ENCODE data around the gene CPA4.
"Not testable (repeated sequence)": the region's sequence is repeated elsewhere in the genome, so short reads cannot be mapped to it uniquely, and the experiment has no call there.

CPA4 gene

DNA sequence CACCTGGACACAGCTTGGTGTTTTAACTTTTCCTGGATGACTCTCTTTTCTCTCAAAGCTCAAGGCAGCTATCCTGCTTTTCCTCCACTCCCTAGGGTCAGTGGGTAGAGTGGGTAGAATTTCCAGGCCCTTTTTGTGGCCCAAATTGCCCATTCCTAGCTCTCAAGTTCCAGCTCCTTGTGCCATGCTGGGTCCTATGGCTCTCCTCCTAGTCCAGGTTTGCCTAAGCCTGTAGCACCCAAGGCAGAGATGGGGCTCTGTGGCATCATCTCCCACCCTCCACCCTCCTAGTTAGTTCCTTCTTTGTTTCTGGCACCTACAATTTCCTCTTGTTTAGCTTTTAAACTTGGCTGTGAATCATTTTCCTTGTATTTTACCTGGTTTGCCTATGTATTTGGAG lies 9.7 kb downstream of the CPA4 start:
- H3K9me3 ChIP-seq (ENCODE audit: control insufficient read depth, insufficient read depth, low read length), result no peaks in the 10 kb centered on the region
- no peak overlapping the region for H3K27ac ChIP-seq (ENCODE audit: low read depth, low read length)
- H3K36me3 ChIP-seq (ENCODE audit: control insufficient read depth, insufficient read depth, low read length), result no peaks in the 10 kb centered on the region
- H3K9ac ChIP-seq (ENCODE audit: low read depth, low read length), result no peak overlapping the region
- no peaks in the 10 kb centered on the region for H3K4me1 ChIP-seq (ENCODE audit: control insufficient read depth, insufficient read depth, low read length)
- H3K27me3 ChIP-seq (ENCODE audit: control insufficient read depth, insufficient read depth, low read length), result no peaks in the 10 kb centered on the region
- H3K4me3 ChIP-seq (ENCODE audit: low read depth, low read length), result no peak overlapping the region

DNA sequence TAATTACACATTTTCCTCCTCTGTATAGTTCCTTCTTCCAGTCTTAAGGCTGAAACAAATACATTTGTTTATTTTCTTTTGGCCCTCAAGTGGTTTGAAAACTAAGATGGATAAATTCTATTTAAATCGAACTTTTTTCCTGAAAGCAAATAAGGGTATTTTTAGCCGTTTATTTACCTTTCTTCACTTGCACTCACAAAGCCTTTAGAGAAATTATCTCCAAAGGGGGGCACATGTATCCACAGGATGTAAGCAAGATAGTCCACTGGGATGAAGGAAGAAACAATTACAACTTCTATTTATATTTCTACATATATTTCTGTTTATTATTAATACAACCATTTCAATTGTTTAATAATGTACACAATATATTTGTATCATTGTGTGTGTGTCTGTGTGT lies 10.2 kb downstream of the CPA4 start:
- Histone ChIP-seq H3K9me3 (ENCODE audit: control insufficient read depth, insufficient read depth, low read length) (no peaks in the 10 kb centered on the region), H3K36me3 (ENCODE audit: control insufficient read depth, insufficient read depth, low read length) (no peaks in the 10 kb centered on the region), H3K9ac (ENCODE audit: low read depth, low read length) (no peak overlapping the region), H3K27me3 (ENCODE audit: control insufficient read depth, insufficient read depth, low read length) (no peaks in the 10 kb centered on the region), H3K4me1 (ENCODE audit: control insufficient read depth, insufficient read depth, low read length) (no peaks in the 10 kb centered on the region), H3K27ac (ENCODE audit: low read depth, low read length) (no peak overlapping the region), H3K4me3 (ENCODE audit: low read depth, low read length) (no peak overlapping the region)

DNA sequence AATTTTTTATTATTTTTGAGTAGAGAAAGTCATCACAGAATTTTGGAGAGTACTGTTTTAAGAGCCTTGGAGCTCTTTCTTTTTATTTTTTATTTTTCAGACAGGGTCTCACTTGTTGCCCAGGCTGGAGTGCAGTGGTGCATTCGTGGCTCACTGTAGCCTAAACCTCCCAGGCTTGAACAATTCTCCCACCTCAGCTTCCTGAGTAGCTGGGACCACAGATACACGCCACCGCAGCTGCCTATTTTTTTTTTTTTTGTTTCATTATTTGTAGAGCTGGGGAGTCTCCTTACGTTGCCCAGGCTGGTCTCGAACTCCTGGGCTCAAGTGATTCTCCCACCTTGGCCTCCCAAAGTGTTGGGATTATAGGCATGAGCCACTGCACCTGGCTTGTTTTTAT lies 10.6 kb downstream of the CPA4 start:
- Histone ChIP-seq H3K9ac (ENCODE audit: low read depth, low read length) (no peak overlapping the region), H3K9me3 (ENCODE audit: control insufficient read depth, insufficient read depth, low read length) (no peaks in the 10 kb centered on the region)

DNA sequence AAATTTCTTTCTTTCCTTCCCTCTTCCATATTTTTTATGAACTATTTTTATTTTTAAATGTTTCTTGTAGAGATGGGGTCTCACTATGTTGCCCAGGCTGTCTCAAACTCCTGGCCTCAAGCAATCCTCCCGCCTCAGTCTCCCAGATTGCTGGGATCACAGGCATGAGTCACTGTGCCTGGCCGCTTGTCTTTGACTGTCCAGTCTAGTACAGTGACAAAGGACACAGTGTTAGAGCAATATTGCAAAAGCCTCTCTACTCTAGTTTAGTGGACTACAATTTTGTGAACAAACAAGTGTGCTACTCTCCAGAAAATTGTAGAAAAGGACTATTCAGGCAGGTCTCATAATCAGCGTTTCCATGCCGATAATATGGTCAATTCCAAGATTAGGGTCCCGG lies 11.0 kb downstream of the CPA4 start:
- Histone ChIP-seq H3K27me3 (ENCODE audit: control insufficient read depth, insufficient read depth, low read length) (no peaks in the 10 kb centered on the region), H3K36me3 (ENCODE audit: control insufficient read depth, insufficient read depth, low read length) (no peaks in the 10 kb centered on the region), H3K4me1 (ENCODE audit: control insufficient read depth, insufficient read depth, low read length) (no peaks in the 10 kb centered on the region), H3K9ac (ENCODE audit: low read depth, low read length) (no peak overlapping the region), H3K4me3 (ENCODE audit: low read depth, low read length) (no peak overlapping the region), H3K9me3 (ENCODE audit: control insufficient read depth, insufficient read depth, low read length) (no peaks in the 10 kb centered on the region), H3K27ac (ENCODE audit: low read depth, low read length) (no peak overlapping the region)

More for the DNA sequence above, 10.6 kb downstream of the CPA4 start:
- Histone ChIP-seq H3K4me1 (ENCODE audit: control insufficient read depth, insufficient read depth, low read length) (no peaks in the 10 kb centered on the region), H3K4me3 (ENCODE audit: low read depth, low read length) (no peak overlapping the region), H3K36me3 (ENCODE audit: control insufficient read depth, insufficient read depth, low read length) (no peaks in the 10 kb centered on the region), H3K27ac (ENCODE audit: low read depth, low read length) (no peak overlapping the region), H3K27me3 (ENCODE audit: control insufficient read depth, insufficient read depth, low read length) (no peaks in the 10 kb centered on the region)

DNA sequence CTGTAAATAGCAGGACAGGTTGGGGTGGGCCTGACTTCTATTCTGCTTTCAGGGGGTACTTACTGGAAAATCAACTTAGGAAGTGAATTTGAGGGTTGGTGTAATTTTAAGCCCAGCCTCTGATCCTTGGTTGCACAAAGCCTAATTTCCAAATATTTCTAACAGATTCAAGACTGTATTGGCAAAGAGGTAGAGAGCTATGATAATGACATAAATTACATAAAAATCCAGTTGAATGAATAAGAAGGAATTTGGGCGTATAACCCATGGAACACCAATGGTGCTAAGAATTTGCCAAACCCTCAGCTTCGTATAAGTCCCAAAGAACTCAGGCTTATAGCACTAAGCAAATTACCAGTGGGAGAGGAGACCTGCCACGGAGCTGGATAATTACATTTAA lies 11.9 kb downstream of the CPA4 start:
- Histone ChIP-seq H3K9me3 (ENCODE audit: control insufficient read depth, insufficient read depth, low read length) (no peaks in the 10 kb centered on the region), H3K9ac (ENCODE audit: low read depth, low read length) (no peak overlapping the region), H3K27me3 (ENCODE audit: control insufficient read depth, insufficient read depth, low read length) (no peaks in the 10 kb centered on the region), H3K36me3 (ENCODE audit: control insufficient read depth, insufficient read depth, low read length) (no peaks in the 10 kb centered on the region), H3K4me1 (ENCODE audit: control insufficient read depth, insufficient read depth, low read length) (no peaks in the 10 kb centered on the region), H3K27ac (ENCODE audit: low read depth, low read length) (no peak overlapping the region), H3K4me3 (ENCODE audit: low read depth, low read length) (no peak overlapping the region)

DNA sequence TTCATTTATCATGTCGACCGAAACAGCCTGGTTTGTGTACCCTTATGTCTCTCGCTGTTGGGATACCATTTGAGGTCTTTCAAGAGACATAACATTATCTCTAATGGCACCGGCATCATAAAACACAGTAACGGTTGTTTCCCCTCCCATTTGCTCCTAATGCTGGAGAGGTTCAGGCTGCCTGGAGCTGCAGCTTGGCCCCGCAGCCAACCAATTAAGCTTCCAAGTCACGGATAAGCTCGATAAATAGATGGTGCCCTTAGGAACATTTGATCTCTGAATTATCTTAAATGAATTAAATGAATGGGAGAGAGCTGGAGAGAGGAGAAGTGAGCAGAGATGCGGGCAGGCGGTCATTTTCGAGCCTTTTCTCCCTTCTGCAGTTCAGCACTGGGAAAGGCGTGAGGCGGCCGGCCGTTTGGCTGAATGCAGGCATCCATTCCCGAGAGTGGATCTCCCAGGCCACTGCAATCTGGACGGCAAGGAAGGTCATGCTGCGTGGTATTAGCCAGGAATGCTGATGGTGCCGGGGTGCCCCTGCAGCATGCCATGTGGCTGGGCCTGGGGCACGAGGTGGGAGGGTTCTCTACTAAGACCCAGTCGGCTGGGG lies 12.6 kb downstream of the CPA4 start:
- Histone ChIP-seq H3K4me3 (ENCODE audit: low read depth, low read length) (no peak overlapping the region), H3K9me3 (ENCODE audit: control insufficient read depth, insufficient read depth, low read length) (no peaks in the 10 kb centered on the region), H3K4me1 (ENCODE audit: control insufficient read depth, insufficient read depth, low read length) (no peaks in the 10 kb centered on the region), H3K27me3 (ENCODE audit: control insufficient read depth, insufficient read depth, low read length) (no peaks in the 10 kb centered on the region), H3K36me3 (ENCODE audit: control insufficient read depth, insufficient read depth, low read length) (no peaks in the 10 kb centered on the region), H3K27ac (ENCODE audit: low read depth, low read length) (no peak overlapping the region), H3K9ac (ENCODE audit: low read depth, low read length) (no peak overlapping the region)

DNA sequence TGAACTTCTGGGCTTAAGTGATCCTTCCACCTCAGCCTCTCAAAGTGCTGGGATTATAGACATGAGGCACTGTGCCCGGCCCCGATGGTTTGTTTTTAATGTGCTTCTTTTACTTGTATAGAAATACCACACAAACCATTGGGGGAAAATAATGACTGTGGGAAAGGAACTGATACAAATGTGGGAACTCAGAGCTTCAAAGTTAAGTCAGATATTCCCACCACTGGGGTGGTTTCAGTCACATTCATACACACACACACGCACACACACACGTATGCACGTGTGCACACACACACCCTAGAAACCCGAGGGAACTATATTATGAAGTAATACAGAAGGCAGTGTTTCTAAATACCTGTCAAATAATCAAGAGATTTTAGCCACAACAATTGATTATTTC lies 17.0 kb downstream of the CPA4 start:
- Histone ChIP-seq H3K4me1 (ENCODE audit: control insufficient read depth, insufficient read depth, low read length) (no peaks in the 10 kb centered on the region), H3K9me3 (ENCODE audit: control insufficient read depth, insufficient read depth, low read length) (0 out of 2 replicates have a peak, but pooled peaks cover 8% of the 10 kb centered on the region), H3K9ac (ENCODE audit: low read depth, low read length) (no peak overlapping the region), H3K27ac (ENCODE audit: low read depth, low read length) (no peak overlapping the region), H3K36me3 (ENCODE audit: control insufficient read depth, insufficient read depth, low read length) (no peaks in the 10 kb centered on the region), H3K4me3 (ENCODE audit: low read depth, low read length) (no peak overlapping the region), H3K27me3 (ENCODE audit: control insufficient read depth, insufficient read depth, low read length) (no peaks in the 10 kb centered on the region)

DNA sequence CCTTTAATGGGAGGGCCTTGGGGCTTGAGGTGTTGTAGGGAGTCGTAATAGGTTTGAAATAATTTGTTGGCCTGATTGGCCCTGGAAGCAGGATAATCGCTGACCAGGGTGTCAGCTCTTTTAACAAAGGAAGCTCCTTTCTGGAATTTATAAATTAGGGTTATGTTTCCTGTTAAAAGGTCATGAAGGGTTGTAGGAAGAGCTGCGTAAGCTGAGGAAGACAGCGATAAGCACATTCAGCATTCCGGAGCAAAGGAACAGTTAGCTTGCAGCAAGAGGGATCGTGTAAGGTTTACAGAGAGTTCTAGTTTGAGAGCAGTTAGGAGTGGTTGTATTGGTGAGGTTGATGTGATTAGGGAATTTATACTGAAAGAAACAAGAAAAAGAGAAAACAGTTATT lies 21.3 kb downstream of the CPA4 start:
- Histone ChIP-seq H3K4me3 (ENCODE audit: low read depth, low read length) (no peak overlapping the region), H3K4me1 (ENCODE audit: control insufficient read depth, insufficient read depth, low read length) (no peaks in the 10 kb centered on the region), H3K9ac (ENCODE audit: low read depth, low read length) (no peak overlapping the region), H3K27me3 (ENCODE audit: control insufficient read depth, insufficient read depth, low read length) (no peaks in the 10 kb centered on the region), H3K36me3 (ENCODE audit: control insufficient read depth, insufficient read depth, low read length) (no peaks in the 10 kb centered on the region), H3K27ac (ENCODE audit: low read depth, low read length) (no peak overlapping the region), H3K9me3 (ENCODE audit: control insufficient read depth, insufficient read depth, low read length) (0 out of 2 replicates have a peak, but pooled peaks cover 8% of the 10 kb centered on the region)

DNA sequence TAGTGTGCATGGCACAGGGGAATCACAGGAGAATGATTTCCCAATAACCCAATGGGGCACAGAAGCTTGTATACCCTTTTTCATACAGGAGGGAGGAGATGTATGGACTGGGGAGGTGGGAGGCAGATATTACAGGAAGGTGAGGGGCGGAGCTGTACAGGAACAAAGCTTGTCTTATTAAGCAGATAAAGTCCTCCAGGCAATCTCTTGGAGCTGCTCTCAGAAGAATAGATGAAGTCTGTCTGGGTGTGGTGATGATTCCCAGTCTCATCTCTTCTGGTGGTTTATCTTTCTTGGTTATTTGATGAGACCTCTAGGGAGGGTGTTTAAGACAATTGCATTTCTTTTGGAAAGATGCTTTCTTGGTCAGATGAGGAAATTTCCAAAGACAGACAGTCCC lies 26.6 kb downstream of the CPA4 start:
- H3K9me3 ChIP-seq (ENCODE audit: control insufficient read depth, insufficient read depth, low read length), result no peaks in the 10 kb centered on the region

DNA sequence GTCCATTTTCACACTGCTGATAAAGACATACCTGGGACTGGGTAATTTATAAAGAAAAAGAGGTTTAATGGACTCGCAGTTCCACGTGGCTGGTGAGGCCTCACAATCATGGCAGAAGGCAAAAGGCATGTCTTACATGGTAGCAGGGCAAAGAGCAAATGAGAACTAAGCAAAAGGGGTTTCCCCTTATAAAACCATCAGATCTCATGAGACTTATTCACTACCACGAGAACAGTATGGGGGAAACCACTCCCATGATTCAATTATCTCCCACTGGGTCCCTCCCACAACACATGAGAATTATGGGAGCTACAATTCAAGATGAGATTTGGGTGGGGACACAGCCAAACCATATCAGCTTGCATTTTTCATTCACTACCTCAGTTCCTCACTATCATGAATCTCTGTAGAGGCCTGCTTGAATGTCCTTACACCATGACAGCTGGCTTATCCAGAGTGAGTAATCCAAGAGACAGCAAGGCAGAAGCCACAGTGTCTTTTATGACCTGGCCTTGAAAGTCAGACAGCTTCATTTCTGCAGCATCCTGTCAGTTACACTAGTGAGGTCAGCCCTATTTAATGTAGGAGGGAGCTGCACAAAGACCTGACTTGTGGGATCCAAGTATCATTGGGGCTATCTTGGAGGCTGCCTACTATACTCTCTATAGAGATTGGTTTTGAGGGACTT lies 28.7 kb downstream of the CPA4 start:
- H3K4me3 ChIP-seq (ENCODE audit: low read depth, low read length); H3K27ac ChIP-seq (ENCODE audit: low read depth, low read length); H3K4me1 ChIP-seq (ENCODE audit: control insufficient read depth, insufficient read depth, low read length); H3K27me3 ChIP-seq (ENCODE audit: control insufficient read depth, insufficient read depth, low read length); H3K36me3 ChIP-seq (ENCODE audit: control insufficient read depth, insufficient read depth, low read length); H3K9me3 ChIP-seq (ENCODE audit: control insufficient read depth, insufficient read depth, low read length); H3K9ac ChIP-seq (ENCODE audit: low read depth, low read length): not testable (repeated sequence)

More for the DNA sequence above, 26.6 kb downstream of the CPA4 start:
- no peaks in the 10 kb centered on the region for H3K36me3 ChIP-seq (ENCODE audit: control insufficient read depth, insufficient read depth, low read length)
- H3K27me3 ChIP-seq (ENCODE audit: control insufficient read depth, insufficient read depth, low read length), result no peaks in the 10 kb centered on the region
- no peak overlapping the region for H3K9ac ChIP-seq (ENCODE audit: low read depth, low read length)
- no peaks in the 10 kb centered on the region for H3K4me1 ChIP-seq (ENCODE audit: control insufficient read depth, insufficient read depth, low read length)
- no peak overlapping the region for H3K27ac ChIP-seq (ENCODE audit: low read depth, low read length)
- no peak overlapping the region for H3K4me3 ChIP-seq (ENCODE audit: low read depth, low read length)

DNA sequence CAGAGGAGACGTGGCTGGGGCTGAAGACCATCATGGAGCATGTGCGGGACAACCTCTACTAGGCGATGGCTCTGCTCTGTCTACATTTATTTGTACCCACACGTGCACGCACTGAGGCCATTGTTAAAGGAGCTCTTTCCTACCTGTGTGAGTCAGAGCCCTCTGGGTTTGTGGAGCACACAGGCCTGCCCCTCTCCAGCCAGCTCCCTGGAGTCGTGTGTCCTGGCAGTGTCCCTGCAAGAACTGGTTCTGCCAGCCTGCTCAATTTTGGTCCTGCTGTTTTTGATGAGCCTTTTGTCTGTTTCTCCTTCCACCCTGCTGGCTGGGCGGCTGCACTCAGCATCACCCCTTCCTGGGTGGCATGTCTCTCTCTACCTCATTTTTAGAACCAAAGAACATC lies 29.7 kb downstream of the CPA4 start:
- no peak overlapping the region for H3K4me3 ChIP-seq (ENCODE audit: low read depth, low read length)
- H3K27me3 ChIP-seq (ENCODE audit: control insufficient read depth, insufficient read depth, low read length), result no peaks in the 10 kb centered on the region
- H3K4me1 ChIP-seq (ENCODE audit: control insufficient read depth, insufficient read depth, low read length), result no peaks in the 10 kb centered on the region
- no peak overlapping the region for H3K27ac ChIP-seq (ENCODE audit: low read depth, low read length)
- no peaks in the 10 kb centered on the region for H3K9me3 ChIP-seq (ENCODE audit: control insufficient read depth, insufficient read depth, low read length)
- H3K36me3 ChIP-seq (ENCODE audit: control insufficient read depth, insufficient read depth, low read length), result no peaks in the 10 kb centered on the region
- no peak overlapping the region for H3K9ac ChIP-seq (ENCODE audit: low read depth, low read length)
